Mammary epithelial cell (primary cell): ENCODE data around the gene ABHD17C.

Source experiments
- EZH2 ChIP-seq: IDR thresholded peaks from 2 replicates; pipeline ENCODE4 v1.6.1; 2012; ENCODE audit warnings: low read length, inconsistent platforms, borderline replicate concordance
- TF ChIP-seq, protein P1 (sequence below), 2 donors: IDR thresholded peaks in 1 of 2; conservative IDR thresholded peaks in 1 of 2; 2 replicates each; pipeline ENCODE4 v1.5.1; 2011 to 2012; ENCODE audit warnings: inconsistent platforms in 2 of 2, low read length in 2 of 2, mild to moderate bottlenecking in 2 of 2, control low read depth in 1 of 2, low read depth in 1 of 2; ENCODE audit not compliant: insufficient read depth in 1 of 2; ENCODE audit errors: extremely low read depth in 1 of 2

DNA sequence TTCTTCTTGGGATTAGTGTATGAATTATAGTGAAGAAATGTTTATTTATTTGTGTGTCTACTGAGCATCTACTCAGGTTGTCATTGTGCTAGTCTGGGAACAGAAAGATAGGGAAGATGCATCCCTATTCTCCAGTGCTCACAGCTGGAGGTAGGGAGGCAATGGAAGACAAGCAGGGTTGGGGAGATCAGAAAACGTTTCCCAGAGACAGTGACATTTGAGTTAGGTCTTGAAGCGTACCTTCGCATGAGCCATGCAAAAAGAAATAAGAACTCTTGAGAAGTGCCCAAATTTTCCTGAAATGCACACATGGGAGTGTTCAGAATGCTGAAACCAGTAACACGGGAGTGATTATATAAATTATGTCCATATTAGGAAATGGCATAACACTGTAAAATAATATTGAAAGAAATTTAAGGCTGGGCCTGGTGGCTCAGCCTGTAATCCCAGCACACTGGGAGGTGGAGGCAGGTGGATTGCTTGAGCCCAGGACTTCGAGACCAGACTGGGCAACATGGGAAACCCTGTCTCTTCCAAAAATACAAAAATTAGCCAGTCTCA, 78.8 kb downstream of the ABHD17C start:
- TF ChIP-seq, protein P1, sequence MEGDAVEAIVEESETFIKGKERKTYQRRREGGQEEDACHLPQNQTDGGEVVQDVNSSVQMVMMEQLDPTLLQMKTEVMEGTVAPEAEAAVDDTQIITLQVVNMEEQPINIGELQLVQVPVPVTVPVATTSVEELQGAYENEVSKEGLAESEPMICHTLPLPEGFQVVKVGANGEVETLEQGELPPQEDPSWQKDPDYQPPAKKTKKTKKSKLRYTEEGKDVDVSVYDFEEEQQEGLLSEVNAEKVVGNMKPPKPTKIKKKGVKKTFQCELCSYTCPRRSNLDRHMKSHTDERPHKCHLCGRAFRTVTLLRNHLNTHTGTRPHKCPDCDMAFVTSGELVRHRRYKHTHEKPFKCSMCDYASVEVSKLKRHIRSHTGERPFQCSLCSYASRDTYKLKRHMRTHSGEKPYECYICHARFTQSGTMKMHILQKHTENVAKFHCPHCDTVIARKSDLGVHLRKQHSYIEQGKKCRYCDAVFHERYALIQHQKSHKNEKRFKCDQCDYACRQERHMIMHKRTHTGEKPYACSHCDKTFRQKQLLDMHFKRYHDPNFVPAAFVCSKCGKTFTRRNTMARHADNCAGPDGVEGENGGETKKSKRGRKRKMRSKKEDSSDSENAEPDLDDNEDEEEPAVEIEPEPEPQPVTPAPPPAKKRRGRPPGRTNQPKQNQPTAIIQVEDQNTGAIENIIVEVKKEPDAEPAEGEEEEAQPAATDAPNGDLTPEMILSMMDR (conservative IDR thresholded peaks at IDR 0.05 in 1 of 2, IDR thresholded peaks at IDR 0.05 in 1 of 2; ENCODE audit: extremely low read depth in 1 of 2, insufficient read depth in 1 of 2, low read depth in 1 of 2, low read length in 2 of 2), result no peak
- TF ChIP-seq EZH2, result no peak
